Measurements from ENCODE around the gene PCK1. TPM values are rescaled to one million over a fixed set of nuclear protein-coding genes. Genes with fewer than 3 reads are reported as not detected.
A peak's percentile ranks its signal among the peaks of the same experiment; 100 is the strongest.

The PCK1 gene
- total RNA-seq, 1 donor from 2014 or later = not detected

GRCh38 chr20:57525328-57526086, 35.4 kb upstream of the PCK1 start:
- H3K36me3 Mint-ChIP-seq (ENCODE audit: low read depth, unreplicated experiment) = no peaks in the 10 kb centered on the region
- no peaks in the 10 kb centered on the region for H3K9me3 Mint-ChIP-seq (ENCODE audit: unreplicated experiment)
- TF ChIP-seq CTCF (IDR thresholded peaks at IDR 0.05; ENCODE audit: unreplicated experiment) = no peak
- H3K27ac Mint-ChIP-seq (ENCODE audit: unreplicated experiment) = no peak overlapping the region
- no peak overlapping the region for H3K4me3 Mint-ChIP-seq (ENCODE audit: unreplicated experiment)
- no peak for DNase-seq (ENCODE audit: low spot score)
- H3K27me3 Mint-ChIP-seq (ENCODE audit: unreplicated experiment) = peaks cover 4% of the 10 kb centered on the region
- no peaks in the 10 kb centered on the region for H3K4me1 Mint-ChIP-seq (ENCODE audit: unreplicated experiment)

- Mint-ChIP-seq H3K4me3 (ENCODE audit: unreplicated experiment) (no peak overlapping the region), H3K27ac (ENCODE audit: unreplicated experiment) (no peak overlapping the region), H3K9me3 (ENCODE audit: unreplicated experiment) (no peaks in the 10 kb centered on the region), H3K4me1 (ENCODE audit: unreplicated experiment) (no peaks in the 10 kb centered on the region), H3K27me3 (ENCODE audit: unreplicated experiment) (peaks cover 4% of the 10 kb centered on the region), H3K36me3 (ENCODE audit: low read depth, unreplicated experiment) (no peaks in the 10 kb centered on the region)
- TF ChIP-seq CTCF (IDR thresholded peaks at IDR 0.05; ENCODE audit: unreplicated experiment) = peak; percentile 25
- peak; percentile 32 for DNase-seq (ENCODE audit: low spot score)
Measured at GRCh38 chr20:57526087-57526884, 34.6 kb upstream of the PCK1 start.

GRCh38 chr20:57526885-57527460, 33.9 kb upstream of the PCK1 start:
- Mint-ChIP-seq H3K27me3 (ENCODE audit: unreplicated experiment) (peaks cover 4% of the 10 kb centered on the region), H3K4me1 (ENCODE audit: unreplicated experiment) (no peaks in the 10 kb centered on the region), H3K4me3 (ENCODE audit: unreplicated experiment) (no peak overlapping the region), H3K27ac (ENCODE audit: unreplicated experiment) (no peak overlapping the region), H3K9me3 (ENCODE audit: unreplicated experiment) (no peaks in the 10 kb centered on the region), H3K36me3 (ENCODE audit: low read depth, unreplicated experiment) (no peaks in the 10 kb centered on the region)
- no peak for DNase-seq (ENCODE audit: low spot score)
- TF ChIP-seq CTCF (IDR thresholded peaks at IDR 0.05; ENCODE audit: unreplicated experiment) = no peak

- Mint-ChIP-seq H3K27ac (ENCODE audit: unreplicated experiment) (no peak overlapping the region), H3K4me3 (ENCODE audit: unreplicated experiment) (no peak overlapping the region), H3K36me3 (ENCODE audit: low read depth, unreplicated experiment) (no peaks in the 10 kb centered on the region), H3K9me3 (ENCODE audit: unreplicated experiment) (no peaks in the 10 kb centered on the region), H3K4me1 (ENCODE audit: unreplicated experiment) (no peaks in the 10 kb centered on the region), H3K27me3 (ENCODE audit: unreplicated experiment) (peaks cover 4% of the 10 kb centered on the region)
- no peak for DNase-seq (ENCODE audit: low spot score)
- no peak for TF ChIP-seq CTCF (IDR thresholded peaks at IDR 0.05; ENCODE audit: unreplicated experiment)
Measured at GRCh38 chr20:57527728-57528127, 33.2 kb upstream of the PCK1 start.

All from endothelial cell (in vitro differentiated cells).